ENCODE results near the gene NETO2.
"Not testable (repeated sequence)": the region's sequence is repeated elsewhere in the genome, so short reads cannot be mapped to it uniquely, and the experiment has no call there.

The NETO2 gene

DNA sequence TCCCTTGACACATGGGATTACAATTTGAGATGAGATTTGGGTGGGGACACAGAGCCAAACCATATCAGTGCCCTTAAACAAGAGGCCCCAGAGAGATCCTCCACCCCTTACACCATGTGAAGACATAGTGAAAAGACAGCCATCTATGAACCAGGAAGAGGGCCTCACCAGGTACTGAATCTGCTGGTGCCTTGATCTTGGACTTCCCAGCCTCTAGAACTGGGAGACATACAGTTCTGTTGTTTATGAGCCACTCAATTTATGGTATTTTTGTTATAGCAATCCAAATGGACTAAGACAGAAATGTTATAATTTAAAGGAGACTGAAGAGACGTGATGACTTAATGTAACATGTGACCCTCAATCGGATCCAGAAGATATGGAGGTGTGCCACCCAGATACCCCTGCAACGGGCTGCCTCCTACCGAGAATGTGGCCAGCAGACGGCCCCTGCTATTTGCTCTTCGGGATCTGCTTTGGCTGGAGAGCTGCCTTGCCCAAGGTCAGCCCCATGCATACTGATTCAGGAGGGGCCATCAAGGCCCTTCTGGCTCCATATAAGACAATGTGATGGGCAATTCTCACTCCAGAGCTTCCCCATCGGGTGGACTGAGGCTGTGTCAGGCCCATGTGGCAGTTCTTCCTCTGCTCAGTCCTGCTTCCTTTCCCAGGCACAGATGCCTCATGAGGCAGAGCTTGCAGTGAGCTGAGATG lies 80.6 kb downstream of the NETO2 start:
- no peak for DNase-seq

DNA sequence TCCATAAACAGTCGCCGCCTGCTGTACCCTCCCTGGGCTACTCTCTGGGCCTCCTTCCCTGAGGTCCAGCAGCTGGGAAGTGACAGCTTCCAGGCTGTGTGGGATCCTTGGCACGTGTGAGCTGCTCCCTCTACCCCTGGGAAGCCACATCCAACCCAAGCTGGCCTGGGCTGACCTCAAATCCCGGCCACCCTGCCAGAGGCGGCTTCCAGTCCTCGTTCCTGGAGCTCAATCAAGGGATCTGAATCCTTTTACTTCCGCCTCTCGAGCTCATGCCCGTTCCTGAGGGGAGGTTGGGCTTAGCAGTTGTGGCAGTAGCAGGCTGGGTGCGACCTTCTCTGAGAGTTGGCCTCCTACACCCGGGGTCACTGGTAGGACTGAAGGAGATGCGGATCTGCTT lies 82.5 kb downstream of the NETO2 start:
- DNase-seq: no peak

DNA sequence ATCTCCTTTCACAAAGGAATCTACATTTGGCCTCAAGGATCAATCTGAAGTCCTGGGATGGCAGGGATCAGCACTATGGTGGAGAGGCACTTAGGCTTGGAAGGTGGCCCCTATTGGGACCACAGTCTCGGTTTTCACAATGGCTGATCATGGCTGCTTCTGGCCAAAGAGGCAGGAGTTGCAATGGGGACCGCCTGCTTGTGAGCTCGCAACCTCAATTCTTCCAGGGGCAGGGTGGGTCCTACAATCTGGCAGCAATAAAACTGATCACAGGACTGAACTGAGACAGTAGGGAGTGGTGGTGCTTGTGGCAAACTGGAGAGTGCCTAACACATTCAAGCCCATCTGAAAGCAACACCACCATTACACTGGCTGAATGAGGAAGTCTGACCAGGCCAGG lies 83.1 kb downstream of the NETO2 start:
- DNase-seq: no peak

DNA sequence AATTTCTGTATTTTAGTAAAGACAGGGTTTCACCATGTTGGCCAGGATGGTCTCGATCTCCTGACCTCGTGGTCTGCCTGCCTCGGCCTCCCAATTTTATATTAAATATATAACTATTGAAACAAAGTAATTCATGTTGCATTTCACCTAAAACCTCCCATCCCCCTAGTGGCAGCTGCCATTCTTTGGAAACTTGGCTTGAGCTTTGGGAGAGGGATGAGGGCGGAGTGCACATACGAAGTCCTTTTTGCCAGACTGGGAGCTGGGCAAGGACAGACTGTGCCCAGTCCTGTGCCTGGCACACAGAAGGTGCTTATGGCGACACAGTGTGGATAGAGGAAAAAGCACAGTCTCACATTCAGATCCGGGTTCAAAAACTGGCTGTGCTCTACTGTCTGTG lies 83.8 kb downstream of the NETO2 start:
- no peak for DNase-seq

DNA sequence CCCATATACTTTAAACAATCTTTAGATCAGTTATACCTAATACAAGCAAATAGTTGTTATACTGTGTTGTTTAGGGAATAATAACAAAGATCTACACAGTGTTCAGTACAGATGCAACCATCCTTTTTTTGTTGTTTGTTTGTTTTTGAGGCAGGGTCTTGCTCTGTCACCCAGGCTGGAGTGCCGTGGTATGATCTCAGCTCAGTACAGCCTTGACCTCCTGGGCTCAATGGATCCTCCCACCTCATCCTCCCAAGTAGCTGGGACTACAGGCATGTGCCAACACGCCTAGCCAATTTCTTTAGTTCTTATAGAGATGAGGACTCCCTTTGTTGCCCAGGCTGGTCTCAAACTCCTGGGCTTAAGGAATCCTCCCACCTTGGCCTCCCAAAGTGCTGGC lies 84.6 kb downstream of the NETO2 start:
- DNase-seq: not testable (repeated sequence)

DNA sequence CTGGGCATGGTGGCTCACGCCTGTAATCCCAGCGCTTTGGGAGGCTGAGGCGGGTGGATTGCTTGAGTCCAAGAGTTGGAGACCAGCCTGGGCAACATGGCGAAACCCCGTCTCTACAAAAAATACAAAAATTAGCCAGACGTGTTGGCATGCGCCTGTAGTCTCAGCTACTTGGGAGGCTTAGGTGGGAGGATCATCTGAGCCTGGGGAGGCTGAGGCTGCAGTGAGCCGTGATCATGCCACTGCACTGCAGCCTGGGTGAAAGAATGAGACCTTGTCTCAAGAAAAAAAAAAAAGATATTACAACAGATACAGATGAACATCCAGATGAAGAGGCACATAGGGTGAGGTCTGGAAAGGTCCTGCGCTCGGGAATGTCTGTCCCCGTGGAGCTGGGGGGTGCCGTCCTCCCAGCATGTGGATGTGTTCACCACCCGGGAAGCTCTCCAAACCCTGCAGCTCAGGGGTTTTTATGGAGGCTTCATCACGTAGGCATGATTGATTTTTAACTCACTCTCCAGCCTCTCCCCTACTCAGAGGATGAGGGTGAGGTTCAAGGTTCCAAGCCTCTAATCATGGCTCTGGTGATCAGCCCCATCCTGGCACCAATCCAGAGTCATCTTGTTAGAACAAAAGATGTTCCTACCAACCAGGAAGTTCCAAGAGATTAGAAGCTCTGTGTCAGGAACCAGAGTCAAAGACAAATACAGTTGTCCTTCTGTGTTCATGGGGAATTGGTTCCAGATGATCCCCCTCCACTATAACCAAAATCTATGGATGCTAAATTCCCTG lies 85.3 kb downstream of the NETO2 start:
- DNase-seq: no peak

DNA sequence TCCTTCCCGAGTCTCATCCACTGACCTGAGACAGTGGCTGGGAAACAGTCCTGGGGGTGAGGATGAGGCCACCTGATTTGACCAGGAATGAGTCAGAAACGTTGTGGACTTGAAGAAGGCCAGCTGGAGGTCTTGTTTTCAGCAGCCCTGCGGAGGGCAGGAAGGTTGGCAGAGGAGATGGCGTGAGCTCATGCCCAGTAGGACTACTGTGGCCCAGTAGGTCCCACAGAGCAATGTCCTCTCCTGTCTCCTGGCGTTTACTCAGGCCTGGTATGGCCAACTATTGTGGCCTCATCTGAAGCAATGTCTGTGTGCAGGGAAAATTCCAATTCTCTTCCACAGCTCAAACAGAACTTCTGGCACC lies 86.1 kb downstream of the NETO2 start:
- DNase-seq: no peak

DNA sequence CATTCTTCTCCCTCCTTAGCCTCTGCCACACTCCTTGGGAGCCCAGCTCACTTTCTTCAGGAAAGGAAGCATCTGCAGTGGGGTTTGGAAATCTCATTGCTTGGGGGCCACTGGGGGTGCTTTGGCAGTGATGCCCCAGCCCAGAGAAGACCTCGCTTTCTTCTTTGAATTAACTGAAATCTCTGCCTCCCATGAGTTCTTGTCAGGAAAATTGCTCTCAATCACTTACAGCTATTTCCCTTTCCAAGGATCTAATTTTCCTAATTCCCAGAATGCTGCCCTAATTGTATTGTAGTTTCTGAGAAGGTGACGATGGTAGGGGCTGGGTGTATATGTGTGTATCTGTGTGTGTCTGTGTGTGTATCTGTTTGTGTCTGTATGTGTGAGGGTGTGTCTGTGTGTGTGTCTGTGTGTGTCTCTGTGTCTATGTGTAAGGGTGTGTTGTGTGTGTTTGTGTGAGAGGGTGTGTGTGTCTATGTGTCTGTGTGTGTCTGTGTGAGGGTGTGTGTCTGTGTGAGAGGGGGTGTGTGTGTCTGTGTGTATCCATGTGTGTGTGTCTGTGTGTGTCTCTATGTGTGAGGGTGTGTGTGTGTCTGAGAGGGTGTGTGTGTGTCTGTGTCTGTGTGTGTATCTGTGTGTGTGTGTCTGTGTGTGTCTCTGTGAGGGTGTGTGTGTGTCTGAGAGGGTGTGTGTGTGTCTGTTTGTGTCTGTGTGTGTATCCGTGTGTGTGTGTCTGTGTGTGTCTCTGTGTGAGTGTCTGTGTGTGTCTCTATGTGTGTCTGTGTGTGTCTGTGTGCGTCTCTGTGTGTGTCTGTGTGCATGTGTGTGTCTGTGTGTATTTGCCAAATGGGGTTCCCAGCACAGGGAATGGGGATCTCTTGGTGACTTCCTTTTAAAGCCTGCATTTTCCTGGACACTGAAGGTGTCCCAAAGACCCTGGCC lies 86.8 kb downstream of the NETO2 start:
- no peak for DNase-seq

DNA sequence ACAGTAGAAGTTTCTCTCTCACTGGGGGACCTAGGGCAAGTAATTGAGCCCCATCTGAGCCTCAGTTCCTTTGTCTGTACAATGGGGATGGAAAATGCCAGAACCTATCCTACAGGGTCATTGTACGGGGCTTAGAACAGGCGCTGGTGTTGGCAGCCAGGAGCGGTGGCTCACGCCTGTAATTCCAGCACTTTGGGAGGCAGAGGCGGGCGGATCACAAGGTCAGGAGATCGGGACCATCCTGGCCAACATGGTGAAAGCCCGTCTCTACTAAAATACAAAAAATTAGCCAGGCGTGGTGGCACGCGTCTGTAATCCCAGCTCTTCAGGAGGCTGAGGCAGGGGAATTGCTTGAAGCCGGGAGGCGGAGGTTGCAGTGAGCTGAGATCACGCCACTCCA lies 87.7 kb downstream of the NETO2 start:
- not testable (repeated sequence) for DNase-seq

DNA sequence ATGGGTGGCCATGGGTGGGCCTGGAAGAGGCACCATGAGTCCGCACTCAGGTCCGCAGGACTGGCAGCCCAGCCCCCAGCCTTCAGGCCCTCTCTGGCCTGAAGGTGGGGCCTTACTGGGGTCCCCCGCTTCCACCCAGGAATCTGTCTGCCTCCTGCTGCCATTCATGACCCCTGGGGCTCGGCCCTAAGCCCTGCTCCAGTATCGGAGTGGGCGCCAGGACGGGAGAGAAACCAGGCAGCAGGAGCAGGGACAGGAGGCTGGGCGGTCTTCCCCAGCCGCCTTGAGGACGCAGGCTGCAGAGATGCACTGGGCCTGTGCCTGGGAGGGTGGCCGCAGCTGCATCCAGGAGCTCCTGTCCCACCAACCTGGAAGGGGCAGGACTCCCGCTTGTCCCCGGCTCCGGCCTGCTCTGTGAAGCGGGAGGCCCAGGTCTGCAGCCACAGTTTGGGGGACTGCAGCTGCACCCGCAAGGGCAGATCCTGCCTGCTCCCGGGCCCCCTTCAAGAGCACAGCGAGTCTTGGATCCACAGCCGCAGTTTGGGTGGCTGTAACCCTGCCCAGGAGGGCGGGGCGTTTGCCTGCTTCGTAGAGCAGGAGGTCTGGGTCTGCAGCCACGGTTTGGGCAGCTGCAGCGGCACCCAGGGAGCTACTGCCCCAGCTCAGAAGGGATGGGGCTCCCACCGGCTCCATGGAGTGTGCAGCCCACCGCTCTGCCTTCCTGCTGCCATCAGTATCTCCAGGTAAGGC lies 88.4 kb downstream of the NETO2 start:
- DNase-seq: no peak

DNA sequence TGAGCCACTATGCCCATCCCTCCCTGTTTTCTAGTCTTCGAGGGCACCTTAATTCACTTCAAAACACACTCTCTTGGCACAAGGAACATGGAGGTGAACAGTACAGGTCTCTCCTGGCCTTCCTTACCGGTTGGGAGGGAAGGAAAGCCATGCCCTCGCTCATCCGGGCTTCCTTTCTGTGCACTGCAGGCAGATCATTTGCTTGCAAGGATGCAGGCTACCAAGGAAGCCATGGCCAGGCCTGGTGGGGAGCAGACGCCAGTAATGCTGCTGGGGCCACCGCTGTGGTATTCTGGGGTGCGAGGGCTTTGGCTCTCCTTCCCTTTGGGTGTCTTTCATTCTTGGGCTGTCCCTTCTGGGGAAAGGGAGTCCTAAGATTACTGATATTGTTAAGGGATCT lies 89.4 kb downstream of the NETO2 start:
- no peak for DNase-seq

DNA sequence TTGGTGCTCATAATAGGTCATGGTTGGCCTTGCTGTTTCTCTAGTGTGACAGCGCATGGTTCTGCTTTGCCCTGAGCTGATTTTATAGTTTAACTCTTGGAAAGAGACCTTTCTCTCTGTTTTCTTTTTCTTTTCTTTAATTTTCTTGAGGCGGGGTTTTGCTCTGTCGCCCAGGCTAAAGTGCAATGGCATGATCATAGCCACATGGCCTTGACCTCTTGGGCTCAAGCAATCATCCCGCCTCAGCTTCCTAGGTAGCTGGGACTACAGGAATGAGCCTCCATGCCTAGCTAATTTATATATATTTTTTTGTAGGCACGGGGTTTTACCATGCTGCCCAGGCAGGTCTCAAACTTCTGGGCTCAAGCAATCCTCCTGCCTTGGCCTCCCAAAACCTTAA lies 89.8 kb downstream of the NETO2 start:
- DNase-seq: no peak

DNA sequence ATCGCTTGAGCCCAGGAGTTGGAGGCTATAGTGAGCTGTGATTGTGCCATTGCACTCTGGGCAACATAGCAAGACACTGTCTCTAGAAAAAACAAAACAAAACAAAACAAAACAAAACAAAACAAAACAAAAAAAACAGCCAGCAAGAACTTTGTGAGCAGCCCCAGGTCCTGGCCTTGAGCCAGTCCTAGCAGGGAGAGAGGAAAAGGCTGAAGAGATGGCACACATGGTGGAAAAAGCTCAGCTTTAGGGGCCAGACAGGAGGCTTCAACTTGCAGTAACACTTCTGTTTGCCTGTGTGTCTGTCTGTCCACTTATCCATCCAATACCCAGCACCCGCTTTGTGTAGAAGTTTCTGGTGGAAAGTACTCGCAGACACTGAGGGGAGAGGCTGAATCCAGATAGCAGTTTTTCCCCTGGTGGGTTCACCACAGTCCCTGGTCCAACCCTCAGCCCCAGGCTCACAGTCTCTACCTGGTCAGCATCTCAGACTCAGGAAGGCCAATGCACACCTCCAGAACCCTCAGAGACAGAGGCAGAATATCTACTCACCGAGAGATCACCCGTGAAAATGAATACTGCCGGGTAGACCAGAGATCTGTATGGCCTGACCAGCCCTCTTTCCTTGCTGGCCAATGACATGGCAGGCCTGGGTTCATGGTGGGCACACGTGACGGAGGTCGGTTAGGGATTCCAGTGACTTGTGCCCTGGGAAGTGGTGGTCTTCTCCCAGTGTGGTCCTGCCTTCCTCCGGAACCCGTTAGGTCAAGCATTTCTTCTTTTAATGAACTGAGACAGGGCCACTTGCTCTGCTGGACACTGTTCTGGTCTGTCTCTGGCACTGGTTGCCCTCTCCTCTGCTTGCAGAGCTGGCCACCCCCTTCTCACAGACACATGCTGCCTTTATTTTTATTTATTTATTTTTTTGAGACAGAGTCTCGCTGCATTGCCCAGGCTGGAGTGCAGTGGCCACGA lies 90.8 kb downstream of the NETO2 start:
- DNase-seq: no peak

DNA sequence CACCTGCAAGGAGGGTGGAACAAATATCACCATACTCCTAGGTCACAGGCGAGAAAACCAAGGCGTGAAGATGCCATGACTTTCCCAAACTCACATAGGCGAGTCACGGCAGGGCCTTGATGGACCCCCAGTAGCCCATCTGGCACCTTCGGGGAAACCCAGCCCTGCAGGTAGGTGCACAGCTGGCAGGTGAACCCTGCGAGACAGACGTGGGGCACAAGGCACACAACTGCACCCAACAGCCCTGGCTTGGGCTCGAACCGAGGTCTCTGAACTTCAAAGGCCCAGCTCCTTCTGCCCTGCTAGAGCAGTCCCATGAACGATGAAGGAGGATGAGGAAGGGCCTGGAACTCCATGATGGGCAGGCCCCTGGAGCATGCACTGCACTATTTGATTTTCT lies 92.7 kb downstream of the NETO2 start:
- no peak for DNase-seq

DNA sequence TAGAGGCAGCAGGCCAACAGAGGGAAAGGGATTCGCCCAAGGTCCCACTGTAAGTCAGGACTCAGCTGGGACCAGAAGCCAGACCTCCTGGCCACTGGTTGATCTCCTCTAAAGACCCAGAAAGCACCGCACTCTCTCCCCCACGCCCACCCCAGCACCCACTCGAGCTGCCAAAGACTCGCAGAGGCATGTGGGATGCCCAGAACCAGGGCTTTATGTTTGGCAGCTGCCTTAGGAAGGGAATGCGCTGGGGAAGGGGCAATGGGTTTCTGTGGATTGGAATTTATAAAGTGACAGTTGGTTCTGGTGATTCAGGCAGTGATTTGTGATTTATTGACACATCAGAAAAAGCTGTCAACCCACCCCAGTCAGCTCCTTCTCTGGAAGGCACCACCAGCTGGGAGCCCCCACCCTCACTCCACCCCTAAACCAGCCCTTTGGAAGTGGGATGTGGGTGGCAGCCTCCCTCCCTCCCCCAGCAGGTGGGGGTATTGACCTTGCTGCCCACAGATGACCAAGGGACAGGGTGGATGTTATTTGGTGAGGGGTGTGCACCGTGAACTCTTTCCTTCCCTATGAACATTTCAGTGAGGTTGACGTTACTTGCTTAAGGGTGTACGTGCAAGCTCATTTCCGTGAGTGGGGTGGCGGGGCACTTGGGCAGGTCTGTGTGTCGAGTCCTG lies 93.7 kb downstream of the NETO2 start:
- DNase-seq: no peak

DNA sequence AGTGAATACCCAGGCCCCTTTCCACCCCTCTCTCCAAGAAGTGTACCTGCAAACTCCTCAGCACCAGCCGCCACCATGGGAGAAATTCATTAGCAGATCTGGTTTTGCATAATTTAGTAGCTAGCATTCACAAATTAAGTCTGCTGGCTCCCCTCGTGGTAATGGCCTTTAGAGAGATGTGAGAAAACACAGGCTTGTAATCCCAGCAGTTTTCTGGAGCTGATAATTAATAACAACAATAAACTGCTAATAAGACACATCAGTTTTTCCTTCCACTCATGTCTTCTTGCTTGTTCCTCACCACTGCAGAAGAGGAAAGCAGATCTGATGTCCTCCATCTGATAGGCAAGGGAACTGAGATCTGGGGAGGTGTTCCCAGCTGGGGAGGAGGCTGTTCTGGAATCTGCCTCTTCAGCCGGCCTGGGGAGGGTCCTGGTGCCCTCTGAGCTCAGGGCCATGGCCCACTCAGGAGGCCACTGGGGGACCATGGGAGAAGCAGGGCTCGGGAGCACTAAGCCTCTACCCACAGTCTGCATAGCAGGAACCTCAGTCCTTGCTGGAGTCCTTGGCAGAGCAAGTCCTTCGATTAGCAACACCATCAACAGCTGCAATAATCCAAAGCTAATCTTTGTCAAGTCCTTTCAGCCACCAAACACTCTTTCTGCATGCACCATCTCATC lies 96.1 kb downstream of the NETO2 start:
- DNase-seq: no peak

DNA sequence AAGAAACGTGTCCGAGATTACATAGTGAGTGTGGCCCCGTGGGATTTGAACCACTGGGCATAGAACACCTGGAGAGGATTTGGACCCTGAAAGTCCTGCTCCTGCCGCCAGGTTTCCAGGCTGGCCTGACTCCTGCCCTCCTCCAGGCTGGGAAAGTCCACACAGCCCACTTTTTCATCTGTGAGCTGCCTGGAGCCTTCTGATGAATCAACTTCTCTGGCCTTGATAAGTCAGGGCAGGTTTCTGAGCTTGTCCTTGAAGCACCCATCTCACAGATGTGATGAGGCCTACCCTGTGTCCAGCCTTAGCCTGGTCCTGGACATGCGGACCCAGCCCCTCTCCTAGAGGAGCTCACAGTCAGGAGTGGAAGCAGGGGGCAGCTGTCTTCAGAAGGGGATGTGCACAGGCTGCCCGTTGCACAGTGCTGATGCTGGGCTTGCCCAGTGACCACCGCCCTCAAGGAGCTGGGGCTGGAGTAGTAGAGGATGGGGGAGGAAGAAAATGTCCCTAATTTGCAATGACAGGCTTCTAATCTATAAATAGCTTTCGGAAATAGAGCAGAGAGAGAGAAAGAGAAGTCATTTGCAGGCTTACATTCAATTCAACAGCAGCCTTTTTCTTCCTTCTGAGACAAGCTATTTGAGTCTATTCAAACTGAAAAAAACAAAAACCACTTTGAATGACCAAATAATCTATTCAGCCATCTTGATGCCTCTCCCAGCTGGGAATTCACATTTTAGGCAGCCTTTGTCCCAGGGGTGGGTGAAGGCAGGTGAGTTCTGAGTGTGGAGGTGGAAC lies 96.8 kb downstream of the NETO2 start:
- DNase-seq: no peak

DNA sequence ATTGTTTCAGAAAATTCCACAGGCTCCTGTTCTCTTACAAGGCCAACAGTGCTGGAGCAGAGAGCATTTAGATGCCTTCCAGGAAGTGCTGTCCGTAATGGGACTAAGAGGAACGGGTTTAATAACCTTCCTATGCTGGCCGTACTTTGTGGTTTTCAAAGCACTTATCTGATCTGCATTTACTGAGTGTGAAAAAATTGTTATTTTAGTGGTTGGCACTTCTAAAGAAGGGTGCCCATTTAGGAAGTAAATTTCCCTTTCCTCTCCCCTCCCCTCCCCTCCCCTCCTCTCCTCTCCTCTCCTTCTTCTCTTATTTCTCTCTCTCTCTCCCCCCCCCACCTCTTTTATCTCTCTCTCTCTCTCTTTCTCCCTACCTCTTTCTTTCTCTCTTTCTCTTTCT lies 98.3 kb downstream of the NETO2 start:
- no peak for DNase-seq

DNA sequence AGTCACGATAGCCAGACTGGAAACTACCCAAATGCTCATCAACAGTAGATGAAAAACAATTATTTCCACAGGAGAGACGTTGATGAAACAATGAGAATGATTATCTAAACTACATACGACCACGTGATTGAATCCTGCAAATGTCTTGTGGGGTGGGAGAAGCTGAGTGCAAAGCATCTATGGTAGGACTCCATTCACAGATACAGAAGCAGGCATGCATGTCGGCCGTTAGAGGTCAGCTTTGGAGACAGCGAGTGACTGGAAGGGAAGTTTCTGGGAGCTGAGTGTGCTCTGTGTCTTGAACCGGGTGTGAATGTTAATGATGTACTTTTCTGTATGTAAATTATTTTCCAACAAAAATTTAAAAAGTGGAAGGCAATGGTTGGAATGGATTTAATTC lies 98.7 kb downstream of the NETO2 start:
- no peak for DNase-seq
